Measurements from ENCODE around the gene CR1. TPM values are rescaled to one million over a fixed set of nuclear protein-coding genes. Genes with fewer than 3 reads are reported as not detected.
"Not testable (repeated sequence)": the region's sequence is repeated elsewhere in the genome, so short reads cannot be mapped to it uniquely, and the experiment has no call there.

Gene CR1
- total RNA-seq, 1 experiment from 2014 or later: 0.13 TPM

GRCh38 chr1:207659545-207660153 is 163.7 kb downstream of the CR1 start:
- H3K4me3 Mint-ChIP-seq: no peak overlapping the region
- H3K36me3 Mint-ChIP-seq: peaks cover 54% of the 10 kb centered on the region
- no peak for DNase-seq (ENCODE audit: low spot score)
- H3K4me1 Mint-ChIP-seq: peaks cover 3% of the 10 kb centered on the region
- no peak for TF ChIP-seq ZMAT4 (CRISPR knock-in tag; IDR thresholded peaks at IDR 0.05)
- TF ChIP-seq JUN (CRISPR knock-in tag; IDR thresholded peaks at IDR 0.05): no peak
- ChIA-PET POLR2A (no interaction called here), CTCF (interaction anchor here (0.7 to 1.7 kb wide), 2 partner anchors 39 to 40 kb away, joined by 3 to 4 read pairs; no protein-coding TSS in a partner anchor)
- H3K9me3 Mint-ChIP-seq: peaks cover 48% of the 10 kb centered on the region
- H3K27ac Mint-ChIP-seq: no peak overlapping the region
- H3K27me3 Mint-ChIP-seq (ENCODE audit: low read depth): peaks cover 6% of the 10 kb centered on the region; the same call in 1 of the 2 replicates
- ATAC-seq: no peak

GRCh38 chr1:207661420-207661819 is 165.5 kb downstream of the CR1 start:
- H3K27me3 Mint-ChIP-seq (ENCODE audit: low read depth); DNase-seq (ENCODE audit: low spot score); CTCF ChIA-PET; H3K4me1 Mint-ChIP-seq; ATAC-seq; POLR2A ChIA-PET; H3K27ac Mint-ChIP-seq; H3K4me3 Mint-ChIP-seq: not testable (repeated sequence)
- Mint-ChIP-seq H3K9me3 (peaks cover 58% of the 10 kb centered on the region), H3K36me3 (peaks cover 61% of the 10 kb centered on the region)

- Mint-ChIP-seq H3K4me3 (no peak overlapping the region), H3K36me3 (peaks cover 57% of the 10 kb centered on the region), H3K27ac (no peak overlapping the region), H3K4me1 (peaks cover 29% of the 10 kb centered on the region), H3K27me3 (ENCODE audit: low read depth) (peaks cover 30% of the 10 kb centered on the region), H3K9me3 (peaks cover 49% of the 10 kb centered on the region)
- POLR2A ChIA-PET: no interaction called here
- TF ChIP-seq HMGXB4 (CRISPR knock-in tag; IDR thresholded peaks at IDR 0.05): no peak
- no peak for TF ChIP-seq SP1 (CRISPR knock-in tag; conservative IDR thresholded peaks at IDR 0.05)
- no peak for TF ChIP-seq CREB1 (CRISPR knock-in tag; IDR thresholded peaks at IDR 0.05)
- no peak for TF ChIP-seq ATF1 (CRISPR knock-in tag; IDR thresholded peaks at IDR 0.05)
- no peak for TF ChIP-seq ZNF138 (CRISPR knock-in tag; conservative IDR thresholded peaks at IDR 0.05)
- no peak for TF ChIP-seq ZNF671 (CRISPR knock-in tag; IDR thresholded peaks at IDR 0.05)
- TF ChIP-seq OVOL2 (CRISPR knock-in tag; IDR thresholded peaks at IDR 0.05; ENCODE audit: borderline replicate concordance): no peak
- TF ChIP-seq NR2C2 (CRISPR knock-in tag; IDR thresholded peaks at IDR 0.05): no peak
- TF ChIP-seq ZBTB21 (CRISPR knock-in tag; IDR thresholded peaks at IDR 0.05; ENCODE audit: borderline replicate concordance): no peak
- no peak for TF ChIP-seq ATF6 (CRISPR knock-in tag; IDR thresholded peaks at IDR 0.05)
- TF ChIP-seq E2F5 (CRISPR knock-in tag; IDR thresholded peaks at IDR 0.05): no peak
- TF ChIP-seq ZNF317 (CRISPR knock-in tag; IDR thresholded peaks at IDR 0.05; ENCODE audit: borderline replicate concordance, low read depth): no peak
- TF ChIP-seq PREB (CRISPR knock-in tag; IDR thresholded peaks at IDR 0.05; ENCODE audit: borderline replicate concordance): no peak
- TF ChIP-seq CBFB (CRISPR knock-in tag; IDR thresholded peaks at IDR 0.05; ENCODE audit: low read depth): no peak
- TF ChIP-seq ZNF121 (CRISPR knock-in tag; IDR thresholded peaks at IDR 0.05): no peak
- TF ChIP-seq ZNF416 (CRISPR knock-in tag; IDR thresholded peaks at IDR 0.05): no peak
- TF ChIP-seq USF2 (CRISPR knock-in tag; IDR thresholded peaks at IDR 0.05): no peak
- TF ChIP-seq GRHL2 (CRISPR knock-in tag; IDR thresholded peaks at IDR 0.05; ENCODE audit: insufficient replicate concordance, severe bottlenecking): no peak
- TF ChIP-seq USF1 (CRISPR knock-in tag; IDR thresholded peaks at IDR 0.05): no peak
- TF ChIP-seq ZNF219 (CRISPR knock-in tag; IDR thresholded peaks at IDR 0.05; ENCODE audit: borderline replicate concordance): no peak
- DNase-seq (ENCODE audit: low spot score) (no peak), ATAC-seq (no peak)
- CTCF ChIA-PET: no interaction called here
Observed at GRCh38 chr1:207666342-207666741, 170.4 kb downstream of the CR1 start.

Data from WTC11 (cell line).